ENCODE results near the gene KATNAL2. TPM values are rescaled to one million over a fixed set of nuclear protein-coding genes. Genes with fewer than 3 reads are reported as not detected.

KATNAL2 gene
- total RNA-seq, 1 experiment from 2014 or later = 21.7 TPM

- Histone ChIP-seq H4K5ac (ENCODE audit: insufficient read length, low read depth, low read length) (no peak within 1 kb of the TSS), H3T11ph (ENCODE audit: low read length) (no peak within 1 kb of the TSS), H2AK5ac (ENCODE audit: insufficient read length, low read length) (no peak within 1 kb of the TSS), H3K79me2 (ENCODE audit: insufficient read depth, low read length) (no peaks in the 10 kb centered on the region), H3K14ac (ENCODE audit: insufficient read depth, low read length) (no peak within 1 kb of the TSS), H2AFZ (ENCODE audit: low read length) (no peak within 1 kb of the TSS), H3K27me3 (ENCODE audit: insufficient read depth, low read length) (no peaks in the 10 kb centered on the region), H2BK15ac (ENCODE audit: low read depth, low read length) (no peak within 1 kb of the TSS), H3K4me1 (ENCODE audit: insufficient read depth, low read length) (no peaks in the 10 kb centered on the region), H3K4ac (ENCODE audit: low read depth, low read length) (no peak within 1 kb of the TSS), H3K56ac (ENCODE audit: insufficient read length, low read depth, low read length) (no peak within 1 kb of the TSS), H3K27ac (ENCODE audit: insufficient read length, low read depth, low read length) (no peak within 1 kb of the TSS), H2BK20ac (ENCODE audit: low read depth, low read length, poor library complexity, severe bottlenecking) (no peak within 1 kb of the TSS), H3K9ac (ENCODE audit: extremely low read depth, insufficient read length, low read length) (no peak within 1 kb of the TSS), H4K8ac (replicated peaks; ENCODE audit: insufficient read length, low read depth, low read length) (no peak within 1 kb of the TSS), H3K9me3 (ENCODE audit: control insufficient read depth, low read depth, low read length) (no peaks in the 10 kb centered on the region), H3K18ac (ENCODE audit: insufficient read length, low read depth, low read length) (no peak within 1 kb of the TSS), H2BK5ac (ENCODE audit: insufficient read length, low read length) (no peak within 1 kb of the TSS), H4K91ac (ENCODE audit: insufficient read length, low read depth, low read length) (no peak within 1 kb of the TSS), H2BK12ac (ENCODE audit: insufficient read length, low read depth, low read length) (no peak within 1 kb of the TSS), H3K4me2 (ENCODE audit: insufficient read depth, insufficient read length, low read length) (no peak within 1 kb of the TSS), H3K23ac (ENCODE audit: insufficient read length, low read depth, low read length) (no peak within 1 kb of the TSS), H4K20me1 (ENCODE audit: control insufficient read depth, insufficient read depth, insufficient read length) (no peaks in the 10 kb centered on the region), H3K23me2 (ENCODE audit: insufficient read length, low read depth, low read length, poor library complexity, severe bottlenecking) (no peaks in the 10 kb centered on the region), H2BK120ac (ENCODE audit: low read depth, low read length, poor library complexity, severe bottlenecking) (no peak within 1 kb of the TSS), H3K79me1 (ENCODE audit: insufficient read depth, low read depth, low read length, poor library complexity, severe bottlenecking) (no peaks in the 10 kb centered on the region)
- Mint-ChIP-seq H3K4me1 (peaks cover 0 to 6% of the 10 kb centered on the region in 2 experiments; a peak in 2 of 4 replicates), H3K36me3 (ENCODE audit: insufficient read depth in 1 of 3, low read depth in 3 of 3) (no peaks in the 10 kb centered on the region), H3K27ac (no peak within 1 kb of the TSS), H3K27me3 (ENCODE audit: low read depth) (no peaks in the 10 kb centered on the region), H3K9me3 (no peaks in the 10 kb centered on the region), H3K4me3 (no peak within 1 kb of the TSS)
- no peak for DNase-seq
- TF ChIP-seq CTCF (conservative IDR thresholded peaks at IDR 0.05) = no peak
- no CpG with 5 or more reads among the region's 29 CpGs for WGBS (ENCODE audit: extremely low coverage, insufficient read length, low lambda C conversion rate)
Measured at GRCh38 chr18:47035156-47035671, 117.8 kb downstream of the KATNAL2 start, which contains the start of gene ELOA2. TSS of gene ELOA2 (minus strand) at chr18:47035621. CDS start at chr18:47035264, 357 bp downstream.
